Liver (tissue), 9 donors: Measurements from ENCODE around the gene CSN2. TPM values are rescaled to one million over a fixed set of nuclear protein-coding genes. Genes with fewer than 3 reads are reported as not detected.

Source experiments
- DNase-seq: peaks from one replicate; pipeline ENCODE4 v3.0.0-alpha.2; 2017; ENCODE audit warnings: low spot score
- H3K27ac ChIP-seq, 2 donors: one replicate each; pipeline ENCODE4 v1.7.0; 2013; ENCODE audit warnings: inconsistent platforms in 2 of 2, low read length in 2 of 2, control low read depth in 1 of 2, low read depth in 1 of 2, mild to moderate bottlenecking in 1 of 2
- H3K27me3 ChIP-seq, 4 donors: one replicate each; pipeline versions ENCODE4 v1.6.1 to v1.7.0; 2013; ENCODE audit warnings: low read length in 3 of 4, inconsistent platforms in 1 of 4, mild to moderate bottlenecking in 1 of 4, moderate library complexity in 1 of 4; ENCODE audit not compliant: control insufficient read depth in 4 of 4, insufficient read depth in 4 of 4
- H3K36me3 ChIP-seq, 4 donors: one replicate each; pipeline versions ENCODE4 v1.6.1 to v1.7.0; 2013; ENCODE audit warnings: low read length in 3 of 4, mild to moderate bottlenecking in 3 of 4, low read depth in 1 of 4, moderate library complexity in 1 of 4; ENCODE audit not compliant: control insufficient read depth in 4 of 4, insufficient read depth in 3 of 4
- H3K4me1 ChIP-seq, 4 donors: one replicate each; pipeline versions ENCODE4 v1.6.1 to v1.7.0; 2013; ENCODE audit warnings: low read length in 3 of 4, mild to moderate bottlenecking in 3 of 4, moderate library complexity in 1 of 4; ENCODE audit not compliant: control insufficient read depth in 4 of 4, insufficient read depth in 4 of 4
- H3K4me3 ChIP-seq, 3 donors: one replicate each; pipeline versions ENCODE4 v1.6.1 to v1.7.0; 2013; ENCODE audit warnings: low read length in 3 of 3, control low read depth in 1 of 3, low read depth in 1 of 3, mild to moderate bottlenecking in 1 of 3
- H3K9ac ChIP-seq, 2 donors: one replicate each; pipeline ENCODE4 v1.7.0; 2013; ENCODE audit warnings: low read length in 2 of 2, mild to moderate bottlenecking in 2 of 2, moderate library complexity in 2 of 2, control low read depth in 1 of 2, low read depth in 1 of 2
- H3K9me3 ChIP-seq, 4 donors: one replicate each; pipeline versions ENCODE4 v1.6.1 to v1.7.0; 2013; ENCODE audit warnings: low read length in 3 of 4; ENCODE audit not compliant: control insufficient read depth in 4 of 4
- CTCF ChIP-seq: fragments of 150-350 bp; IDR thresholded peaks from 2 replicates; pipeline ENCODE4 v1.5.1; 2017; ENCODE audit warnings: improper control_type of control experiment, low read depth, low read length; ENCODE audit not compliant: missing input control
- EGR1 ChIP-seq, 2 donors: IDR thresholded peaks; 2 replicates each; pipeline ENCODE4 v1.6.1; 2016 to 2018; ENCODE audit warnings: antibody characterized with exemption in 2 of 2, low read depth in 2 of 2
- GABPA ChIP-seq, 2 donors: IDR thresholded peaks in 1 of 2; conservative IDR thresholded peaks in 1 of 2; 2 replicates each; pipeline ENCODE4 v1.6.1; 2016; ENCODE audit warnings: antibody characterized with exemption in 2 of 2, mild to moderate bottlenecking in 1 of 2, moderate library complexity in 1 of 2
- HNF4A ChIP-seq, 2 donors: conservative IDR thresholded peaks; 2 replicates each; pipeline ENCODE4 v1.6.1; 2016; ENCODE audit warnings: antibody characterized with exemption in 2 of 2, mild to moderate bottlenecking in 2 of 2
- HNF4G ChIP-seq: IDR thresholded peaks from 2 replicates; pipeline ENCODE4 v1.6.1; 2016; ENCODE audit warnings: antibody characterized with exemption
- NR2F2 ChIP-seq: IDR thresholded peaks from 2 replicates; pipeline ENCODE4 v1.6.1; 2016; ENCODE audit warnings: antibody characterized with exemption
- RAD21 ChIP-seq, 2 donors: IDR thresholded peaks; 2 replicates each; pipeline ENCODE4 v1.6.1; 2016; ENCODE audit warnings: antibody characterized with exemption in 2 of 2, mild to moderate bottlenecking in 2 of 2
- REST ChIP-seq: IDR thresholded peaks from 2 replicates; pipeline ENCODE4 v1.6.1; 2016; ENCODE audit warnings: antibody characterized with exemption, mild to moderate bottlenecking
- RXRA ChIP-seq, 2 donors: IDR thresholded peaks; 2 replicates each; pipeline ENCODE4 v1.6.1; 2017 to 2018; ENCODE audit warnings: antibody characterized with exemption in 2 of 2, mild to moderate bottlenecking in 1 of 2
- SP1 ChIP-seq: IDR thresholded peaks from 2 replicates; pipeline ENCODE4 v1.6.1; 2018; ENCODE audit warnings: antibody characterized with exemption, mild to moderate bottlenecking
- TAF1 ChIP-seq: conservative IDR thresholded peaks from 2 replicates; pipeline ENCODE4 v1.6.1; 2016; ENCODE audit warnings: antibody characterized with exemption, mild to moderate bottlenecking
- YY1 ChIP-seq: IDR thresholded peaks from 2 replicates; pipeline ENCODE4 v1.6.1; 2016; ENCODE audit warnings: antibody characterized with exemption, mild to moderate bottlenecking
- WGBS: extraction: QIAGEN DNeasy Blood & Tissue Kit; methylation state at CpG from one replicate; pipeline ENCODE4 v1.1.7; 2013; 5-methylcytosine and 5-hydroxymethylcytosine counted together
- polyA plus RNA-seq, 2 donors: library from polyadenylated mRNA; stranded (reverse) in 1 of 2; unstranded in 1 of 2; fragments of 200-250 nt in 1 of 2; fragments of >200 nt in 1 of 2; fragmentation: Nextera tagmentation in 1 of 2; extraction: Ambion mirVana in 1 of 2; gene quantifications; one replicate each; pipeline versions ENCODE4 v1.2.1 to v1.2.3, GENCODE V29; 2013 to 2015
- total RNA-seq, 2 donors: library from RNA; depleted of rRNA; stranded (reverse); fragments of >200 nt; gene quantifications; one replicate each; pipeline ENCODE4 v1.2.3, GENCODE V29; 2014
- TF ChIP-seq, protein P1 (sequence below): IDR thresholded peaks from 2 replicates; pipeline ENCODE4 v1.6.1; 2016; ENCODE audit warnings: antibody characterized with exemption
- TF ChIP-seq, protein P2 (sequence below): IDR thresholded peaks from 2 replicates; pipeline ENCODE4 v1.6.1; 2016; ENCODE audit warnings: antibody characterized with exemption
- donor health status: healthy.
- donor health status: healthy.
- donor health status: healthy.
- donor health status: healthy.
- donor health status: healthy.

The CSN2 gene
- total and polyA plus RNA-seq, 4 donors, result not detected

DNA sequence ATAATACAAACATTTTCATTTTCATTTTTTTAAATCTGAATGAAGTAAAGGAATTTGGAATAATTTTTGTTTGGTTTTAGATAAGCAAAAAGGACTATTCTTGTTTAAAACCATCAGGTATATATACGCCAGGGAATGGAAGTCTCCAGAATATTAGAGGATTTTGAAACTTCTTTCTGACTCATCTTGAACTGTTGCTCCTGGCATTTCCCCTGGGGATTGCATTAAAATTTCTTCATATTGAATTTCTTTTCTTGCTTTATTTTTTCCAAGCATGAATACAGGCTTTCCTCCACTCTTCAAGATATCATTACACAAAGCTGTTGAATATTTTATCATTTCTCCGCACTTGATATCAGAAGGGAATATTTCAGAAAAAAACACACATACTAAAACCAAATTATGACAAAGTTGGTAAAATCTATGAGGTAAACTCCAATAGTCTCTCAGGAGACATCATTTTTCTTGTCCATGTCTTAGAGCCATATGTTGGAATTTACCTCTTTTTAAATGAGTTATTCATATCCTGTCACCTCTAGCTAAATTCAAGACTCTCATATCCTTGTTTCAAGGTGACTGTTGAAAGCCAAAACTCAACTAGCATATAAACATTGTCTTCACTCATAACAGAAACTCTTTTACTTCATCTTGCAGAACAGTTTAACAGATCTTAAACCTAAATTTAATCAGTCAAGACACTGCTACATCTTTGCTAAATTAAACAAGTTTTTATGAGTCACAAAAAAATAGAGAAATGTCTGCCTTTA is 55.3 kb downstream of the CSN2 start (continued):
- TF ChIP-seq RXRA (IDR thresholded peaks at IDR 0.05) (no peak), GABPA (IDR thresholded peaks at IDR 0.05 in 1 of 2, conservative IDR thresholded peaks at IDR 0.05 in 1 of 2) (no peak), HNF4A (conservative IDR thresholded peaks at IDR 0.05) (no peak), CTCF (no peak)
- TF ChIP-seq, protein P1, sequence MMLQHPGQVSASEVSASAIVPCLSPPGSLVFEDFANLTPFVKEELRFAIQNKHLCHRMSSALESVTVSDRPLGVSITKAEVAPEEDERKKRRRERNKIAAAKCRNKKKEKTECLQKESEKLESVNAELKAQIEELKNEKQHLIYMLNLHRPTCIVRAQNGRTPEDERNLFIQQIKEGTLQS, result no peak

DNA sequence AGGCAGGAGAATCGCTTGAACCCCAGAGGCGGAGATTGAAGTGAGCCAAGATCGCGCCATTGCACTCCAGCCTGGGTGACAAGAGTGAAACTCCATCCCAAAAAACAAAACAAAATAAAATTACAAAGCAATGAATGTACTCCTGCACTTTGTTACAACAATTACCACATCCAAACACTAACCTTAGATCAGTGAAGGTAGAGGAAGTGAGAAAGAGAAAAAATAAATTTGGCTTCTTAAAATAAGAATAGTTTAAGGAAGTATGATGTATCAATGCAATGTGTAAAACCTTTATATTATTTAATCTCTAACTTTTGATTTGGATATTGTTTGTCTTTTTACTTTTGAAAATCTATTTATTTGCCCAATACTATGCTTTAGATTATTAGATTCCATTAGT is 56.3 kb downstream of the CSN2 start:
- Histone ChIP-seq H3K4me1 (no peaks in the 10 kb centered on the region), H3K27ac (no peak overlapping the region), H3K36me3 (no peaks in the 10 kb centered on the region), H3K4me3 (no peak overlapping the region), H3K27me3 (no peaks in the 10 kb centered on the region), H3K9me3 (no peaks in the 10 kb centered on the region), H3K9ac (no peak overlapping the region)
- TF ChIP-seq HNF4G (no peak), SP1 (no peak), NR2F2 (no peak), REST (no peak), EGR1 (IDR thresholded peaks at IDR 0.05; ENCODE audit: low read depth in 2 of 2) (no peak), HNF4A (conservative IDR thresholded peaks at IDR 0.05) (no peak), YY1 (no peak), RAD21 (IDR thresholded peaks at IDR 0.05) (no peak), TAF1 (no peak)
- TF ChIP-seq, protein P2, sequence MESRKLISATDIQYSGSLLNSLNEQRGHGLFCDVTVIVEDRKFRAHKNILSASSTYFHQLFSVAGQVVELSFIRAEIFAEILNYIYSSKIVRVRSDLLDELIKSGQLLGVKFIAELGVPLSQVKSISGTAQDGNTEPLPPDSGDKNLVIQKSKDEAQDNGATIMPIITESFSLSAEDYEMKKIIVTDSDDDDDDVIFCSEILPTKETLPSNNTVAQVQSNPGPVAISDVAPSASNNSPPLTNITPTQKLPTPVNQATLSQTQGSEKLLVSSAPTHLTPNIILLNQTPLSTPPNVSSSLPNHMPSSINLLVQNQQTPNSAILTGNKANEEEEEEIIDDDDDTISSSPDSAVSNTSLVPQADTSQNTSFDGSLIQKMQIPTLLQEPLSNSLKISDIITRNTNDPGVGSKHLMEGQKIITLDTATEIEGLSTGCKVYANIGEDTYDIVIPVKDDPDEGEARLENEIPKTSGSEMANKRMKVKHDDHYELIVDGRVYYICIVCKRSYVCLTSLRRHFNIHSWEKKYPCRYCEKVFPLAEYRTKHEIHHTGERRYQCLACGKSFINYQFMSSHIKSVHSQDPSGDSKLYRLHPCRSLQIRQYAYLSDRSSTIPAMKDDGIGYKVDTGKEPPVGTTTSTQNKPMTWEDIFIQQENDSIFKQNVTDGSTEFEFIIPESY, result no peak
- TF ChIP-seq, protein P1, result no peak
- DNase-seq, result no peak
- WGBS, result 92% methylated on average over 4 of the region's 4 CpGs
